HAP-1 (cell line): ENCODE data around the gene IMMT.
A peak's percentile ranks its signal among the peaks of the same experiment; 100 is the strongest.
"Not testable (repeated sequence)": the region's sequence is repeated elsewhere in the genome, so short reads cannot be mapped to it uniquely, and the experiment has no call there.

Experiments used
- DNase-seq, 2 experiments: peaks; one replicate each; pipeline ENCODE4 v3.0.0-alpha.2; 2016 to 2020; ENCODE audit warnings: low spot score in 2 of 2
- H3K27me3 ChIP-seq: fragments of 250-450 bp; sonication (Bioruptor Pico); 2 replicates; pipeline ENCODE4 v1.5.1; 2020; ENCODE audit warnings: low read depth, mild to moderate bottlenecking, moderate library complexity
- H3K36me3 ChIP-seq: fragments of 250-450 bp; sonication (Bioruptor Pico); replicated peaks from 2 replicates; pipeline ENCODE4 v1.5.1; 2020; ENCODE audit warnings: mild to moderate bottlenecking
- H3K4me1 ChIP-seq: fragments of 250-450 bp; sonication (Bioruptor Pico); 2 replicates; pipeline ENCODE4 v1.5.1; 2020; ENCODE audit warnings: mild to moderate bottlenecking
- H3K4me3 ChIP-seq: fragments of 250-450 bp; sonication (Bioruptor Pico); 2 replicates; pipeline ENCODE4 v1.5.1; 2020; ENCODE audit warnings: mild to moderate bottlenecking, moderate library complexity
- H3K9me3 ChIP-seq: fragments of 250-450 bp; sonication (Bioruptor Pico); 2 replicates; pipeline ENCODE4 v1.5.1; 2020; ENCODE audit warnings: mild to moderate bottlenecking, moderate library complexity
- in situ Hi-C: fragments of 300-500 bp; cut with MboI; formaldehyde crosslinking; loops from 3 replicates; pipeline ENCODE4 v1.14.3; 2020; ENCODE audit warnings: low sequenced_read_pairs, inconsistent platforms, mixed read lengths

The IMMT gene

GRCh38 chr2:86195055-86195807 lies at the start of gene IMMT:
TSS of gene IMMT (minus strand) at chr2:86195462. CDS start at chr2:86195382, 80 bp downstream.
- Histone ChIP-seq H3K4me1 (peaks cover 10% of the 10 kb centered on the region), H3K36me3 (no peaks in the 10 kb centered on the region; the same call in none of the 2 replicates), H3K4me3 (peak within 1 kb of the TSS; percentile 98), H3K27me3 (no peaks in the 10 kb centered on the region), H3K9me3 (no peaks in the 10 kb centered on the region)
- in situ Hi-C loops, result loop anchor here (10.0 kb wide), 1 partner anchor 250 kb away; the partner anchor contains the start of gene KDM3A
- peak; percentile 96 to 97 for DNase-seq

GRCh38 chr2:86244781-86245180 lies 49.5 kb upstream of the IMMT start:
- H3K9me3 ChIP-seq, H3K4me1 ChIP-seq, DNase-seq, H3K27me3 ChIP-seq, H3K4me3 ChIP-seq, in situ Hi-C loops, H3K36me3 ChIP-seq: not testable (repeated sequence)

GRCh38 chr2:86243950-86244733 lies 48.9 kb upstream of the IMMT start:
- Histone ChIP-seq H3K36me3 (no peaks in the 10 kb centered on the region), H3K4me3 (no peak overlapping the region), H3K27me3 (no peaks in the 10 kb centered on the region), H3K9me3 (no peaks in the 10 kb centered on the region), H3K4me1 (no peaks in the 10 kb centered on the region)
- in situ Hi-C loops, result no loop called here
- no peak for DNase-seq

GRCh38 chr2:86243272-86243671 lies 48.0 kb upstream of the IMMT start:
- no peaks in the 10 kb centered on the region for H3K36me3 ChIP-seq
- H3K4me1 ChIP-seq, result no peaks in the 10 kb centered on the region
- H3K9me3 ChIP-seq, result no peaks in the 10 kb centered on the region
- no peak for DNase-seq
- no peak overlapping the region for H3K4me3 ChIP-seq
- in situ Hi-C loops, result no loop called here
- no peaks in the 10 kb centered on the region for H3K27me3 ChIP-seq

- Histone ChIP-seq H3K27me3 (no peaks in the 10 kb centered on the region), H3K4me1 (no peaks in the 10 kb centered on the region), H3K9me3 (no peaks in the 10 kb centered on the region), H3K36me3 (no peaks in the 10 kb centered on the region), H3K4me3 (no peak overlapping the region)
- no peak for DNase-seq
- in situ Hi-C loops, result no loop called here
These were observed 46.3 kb upstream of the IMMT start for GRCh38 chr2:86241611-86242010.

GRCh38 chr2:86240251-86240650 lies 45.0 kb upstream of the IMMT start:
- in situ Hi-C loops, result no loop called here
- Histone ChIP-seq H3K27me3 (no peaks in the 10 kb centered on the region), H3K4me1 (no peaks in the 10 kb centered on the region), H3K4me3 (no peak overlapping the region), H3K9me3 (no peaks in the 10 kb centered on the region), H3K36me3 (no peaks in the 10 kb centered on the region)
- no peak for DNase-seq

GRCh38 chr2:86239745-86240144 lies 44.5 kb upstream of the IMMT start:
- Histone ChIP-seq H3K36me3 (no peaks in the 10 kb centered on the region), H3K27me3 (no peaks in the 10 kb centered on the region), H3K4me3 (no peak overlapping the region), H3K9me3 (no peaks in the 10 kb centered on the region), H3K4me1 (no peaks in the 10 kb centered on the region)
- in situ Hi-C loops, result no loop called here
- DNase-seq, result no peak

GRCh38 chr2:86239326-86239725 lies 44.1 kb upstream of the IMMT start:
- Histone ChIP-seq H3K4me3 (no peak overlapping the region), H3K36me3 (no peaks in the 10 kb centered on the region), H3K4me1 (no peaks in the 10 kb centered on the region), H3K9me3 (no peaks in the 10 kb centered on the region), H3K27me3 (no peaks in the 10 kb centered on the region)
- in situ Hi-C loops, result no loop called here
- no peak for DNase-seq

GRCh38 chr2:86238354-86238753 lies 43.1 kb upstream of the IMMT start:
- Histone ChIP-seq H3K9me3 (no peaks in the 10 kb centered on the region), H3K27me3 (no peaks in the 10 kb centered on the region), H3K36me3 (no peaks in the 10 kb centered on the region), H3K4me3 (no peak overlapping the region), H3K4me1 (no peaks in the 10 kb centered on the region)
- in situ Hi-C loops, result no loop called here
- no peak for DNase-seq

- Histone ChIP-seq H3K4me1 (no peaks in the 10 kb centered on the region), H3K36me3 (no peaks in the 10 kb centered on the region), H3K4me3 (no peak overlapping the region), H3K9me3 (no peaks in the 10 kb centered on the region), H3K27me3 (no peaks in the 10 kb centered on the region)
- DNase-seq, result no peak
- in situ Hi-C loops, result no loop called here
These were observed 41.9 kb upstream of the IMMT start for GRCh38 chr2:86237172-86237571.

GRCh38 chr2:86235196-86235980 lies 40.1 kb upstream of the IMMT start:
- Histone ChIP-seq H3K4me3 (no peak overlapping the region), H3K27me3 (no peaks in the 10 kb centered on the region), H3K4me1 (no peaks in the 10 kb centered on the region), H3K9me3 (no peaks in the 10 kb centered on the region), H3K36me3 (no peaks in the 10 kb centered on the region)
- in situ Hi-C loops, result no loop called here
- no peak for DNase-seq

GRCh38 chr2:86234563-86235131 lies 39.4 kb upstream of the IMMT start:
- no peaks in the 10 kb centered on the region for H3K36me3 ChIP-seq
- H3K9me3 ChIP-seq, result no peaks in the 10 kb centered on the region
- no peak for DNase-seq
- H3K4me1 ChIP-seq, result no peaks in the 10 kb centered on the region
- in situ Hi-C loops, result no loop called here
- H3K27me3 ChIP-seq, result no peaks in the 10 kb centered on the region
- H3K4me3 ChIP-seq, result no peak overlapping the region

- H3K9me3 ChIP-seq, result no peaks in the 10 kb centered on the region
- H3K4me1 ChIP-seq, result no peaks in the 10 kb centered on the region
- H3K27me3 ChIP-seq, result no peaks in the 10 kb centered on the region
- no peak overlapping the region for H3K4me3 ChIP-seq
- DNase-seq, result no peak
- no peaks in the 10 kb centered on the region for H3K36me3 ChIP-seq
- in situ Hi-C loops, result no loop called here
These were observed 38.2 kb upstream of the IMMT start for GRCh38 chr2:86233436-86233835.
